ENCODE results near the gene GABRB1.
A peak's percentile ranks its signal among the peaks of the same experiment; 100 is the strongest.
"Not testable (repeated sequence)": the region's sequence is repeated elsewhere in the genome, so short reads cannot be mapped to it uniquely, and the experiment has no call there.

GABRB1 gene

DNA sequence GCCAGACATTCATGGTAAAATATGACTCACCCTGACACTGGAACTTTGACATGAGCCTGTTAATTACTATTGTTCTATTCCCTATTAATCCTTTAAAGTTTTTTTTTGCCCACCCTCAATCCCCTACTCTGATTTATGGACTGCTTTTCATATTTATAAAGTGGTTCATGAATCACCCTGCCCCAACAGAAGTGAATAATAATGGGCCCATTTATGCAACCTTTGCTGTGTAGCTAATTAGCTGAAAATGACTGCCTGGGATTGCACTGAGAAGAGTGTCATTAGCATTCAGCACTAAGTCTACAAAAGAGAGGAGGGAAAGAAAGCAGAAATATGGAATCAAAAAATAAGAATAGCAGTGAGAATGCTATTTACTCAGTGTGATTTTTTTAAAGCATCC, 277.8 kb downstream of the GABRB1 start:
- DNase-seq (ENCODE audit: low spot score) = peak; percentile 12

GRCh38 chr4:47312170-47312569, 280.8 kb downstream of the GABRB1 start:
- DNase-seq (ENCODE audit: low spot score) = no peak

DNA sequence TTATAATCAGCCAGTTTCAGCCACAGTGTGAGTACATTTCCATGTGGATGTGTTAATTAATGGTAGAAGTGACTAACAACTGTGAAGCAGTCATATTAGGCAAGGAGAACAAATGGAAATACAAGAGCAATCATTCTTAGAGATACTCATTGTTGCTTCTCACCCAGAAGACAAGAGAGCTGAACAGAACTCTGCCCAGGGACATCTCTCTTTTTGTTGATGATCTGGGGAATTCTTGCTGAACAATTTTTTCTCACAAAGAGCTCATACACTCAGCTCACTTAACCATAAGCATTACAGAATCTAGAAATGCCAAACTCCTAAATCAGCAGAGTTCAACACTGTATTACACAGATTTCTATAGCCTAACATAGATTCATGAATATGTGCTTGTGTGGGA, 282.0 kb downstream of the GABRB1 start:
- DNase-seq (ENCODE audit: low spot score) = no peak

DNA sequence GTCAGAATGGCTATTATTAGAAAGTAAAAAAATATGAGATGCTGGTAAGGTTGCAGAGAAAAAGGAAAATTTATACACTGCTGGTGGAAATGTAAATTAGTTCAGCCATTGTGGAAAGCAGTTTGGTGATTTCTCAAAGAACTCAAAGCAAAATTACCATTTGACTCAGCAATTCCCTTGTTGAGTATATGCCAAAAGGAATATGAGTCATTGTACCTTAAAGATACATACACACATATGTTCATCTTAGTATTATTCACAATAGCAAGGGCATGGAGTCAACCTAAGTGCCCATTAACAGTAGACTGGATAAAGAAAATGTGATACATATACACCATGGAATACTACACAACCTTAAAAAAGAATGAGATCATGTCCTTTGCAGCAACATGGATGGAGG, 284.0 kb downstream of the GABRB1 start:
- DNase-seq (ENCODE audit: low spot score) = no peak

DNA sequence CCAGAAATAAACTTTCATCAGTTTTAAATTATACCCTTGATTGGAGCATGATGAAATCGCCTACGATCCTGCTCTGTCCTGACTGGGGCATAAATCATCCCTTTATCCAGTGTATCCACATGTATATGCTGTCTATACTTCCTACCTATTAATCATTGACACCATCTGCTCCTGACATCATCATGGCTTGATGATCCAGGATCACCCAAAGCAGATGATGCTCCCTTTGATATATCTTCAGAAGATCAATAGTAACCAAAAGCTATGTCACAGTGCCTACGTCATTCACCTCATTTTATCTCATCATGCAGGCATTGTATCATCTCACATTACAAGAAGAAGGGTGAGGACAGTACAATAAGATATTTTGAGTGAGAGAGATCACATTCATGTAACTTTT, 294.7 kb downstream of the GABRB1 start:
- DNase-seq (ENCODE audit: low spot score) = no peak

DNA sequence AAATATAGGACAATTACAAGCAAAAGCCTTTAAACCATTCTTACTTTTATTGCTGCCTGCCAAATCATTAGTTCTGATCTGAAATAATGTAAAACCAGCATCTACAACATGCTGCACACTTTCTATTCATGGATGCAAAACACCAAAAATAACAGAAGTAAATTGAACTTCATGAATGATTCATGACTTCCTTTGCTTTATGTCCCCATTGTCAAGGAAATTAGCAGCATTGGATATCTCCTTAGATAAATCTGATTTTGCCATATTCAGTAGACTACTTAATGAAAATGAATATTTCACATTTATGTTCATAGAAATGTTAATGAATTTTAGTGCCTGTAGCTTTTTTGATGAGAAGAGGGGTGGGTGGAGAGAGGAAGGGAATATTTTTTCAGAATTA, 299.5 kb downstream of the GABRB1 start:
- no peak for DNase-seq (ENCODE audit: low spot score)

DNA sequence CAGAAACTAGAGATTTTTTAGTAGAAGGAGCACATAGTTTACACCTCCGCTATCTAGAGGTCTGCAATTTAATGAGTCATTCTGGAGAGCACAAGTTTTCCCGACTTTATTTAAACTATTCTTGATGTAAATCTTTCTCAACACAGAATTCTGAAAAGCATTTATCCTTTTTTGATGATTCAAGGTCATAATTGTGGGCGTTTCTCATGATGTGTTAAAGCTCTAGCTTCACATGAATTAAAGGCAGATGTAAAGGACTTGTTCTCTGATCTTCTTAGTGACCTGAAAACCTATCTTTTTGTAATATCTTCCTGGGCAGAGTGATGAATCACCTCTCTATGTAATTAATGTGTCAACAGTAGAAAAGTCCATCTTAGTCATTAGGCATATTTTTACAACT, 303.3 kb downstream of the GABRB1 start:
- no peak for DNase-seq (ENCODE audit: low spot score)

DNA sequence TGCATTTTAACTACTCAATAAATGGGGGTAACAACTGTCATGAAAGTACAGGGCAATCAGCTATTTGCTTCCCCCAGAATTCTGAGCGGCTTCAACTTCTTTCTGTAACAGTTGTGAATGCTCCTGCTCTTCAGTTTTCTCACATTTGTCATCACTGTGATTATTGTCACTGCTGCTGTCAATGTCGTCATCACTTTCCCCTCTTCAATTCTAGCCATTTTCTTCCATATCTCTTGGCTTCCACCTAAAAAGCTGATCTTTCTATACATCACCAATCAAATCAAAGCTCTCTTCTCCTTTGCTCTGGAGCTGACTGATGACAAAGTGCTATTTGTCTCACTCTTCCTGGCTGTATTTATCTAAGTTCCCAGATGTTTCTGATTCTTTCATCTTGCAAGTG, 306.5 kb downstream of the GABRB1 start:
- no peak for DNase-seq (ENCODE audit: low spot score)

DNA sequence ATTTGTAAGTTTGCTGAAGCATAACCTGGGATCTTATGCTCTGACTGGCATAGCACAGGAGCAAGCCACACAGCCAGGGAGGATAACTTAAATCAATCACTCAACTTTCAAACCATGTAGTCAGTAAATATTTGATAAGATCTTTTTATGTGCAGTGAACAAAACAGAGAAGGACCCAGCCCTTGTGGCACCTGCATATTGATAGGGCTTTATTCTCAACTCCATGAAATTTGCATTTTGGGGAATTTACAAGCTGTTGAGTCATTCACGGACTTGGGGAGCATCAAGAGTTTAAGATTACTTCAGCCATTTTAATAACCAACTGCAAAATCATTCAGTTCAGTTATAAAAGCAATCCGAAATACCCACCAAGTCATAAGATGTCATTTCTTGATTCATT, 309.5 kb downstream of the GABRB1 start:
- DNase-seq (ENCODE audit: low spot score) = no peak

GRCh38 chr4:47342796-47343195, 311.4 kb downstream of the GABRB1 start:
- no peak for DNase-seq (ENCODE audit: low spot score)

DNA sequence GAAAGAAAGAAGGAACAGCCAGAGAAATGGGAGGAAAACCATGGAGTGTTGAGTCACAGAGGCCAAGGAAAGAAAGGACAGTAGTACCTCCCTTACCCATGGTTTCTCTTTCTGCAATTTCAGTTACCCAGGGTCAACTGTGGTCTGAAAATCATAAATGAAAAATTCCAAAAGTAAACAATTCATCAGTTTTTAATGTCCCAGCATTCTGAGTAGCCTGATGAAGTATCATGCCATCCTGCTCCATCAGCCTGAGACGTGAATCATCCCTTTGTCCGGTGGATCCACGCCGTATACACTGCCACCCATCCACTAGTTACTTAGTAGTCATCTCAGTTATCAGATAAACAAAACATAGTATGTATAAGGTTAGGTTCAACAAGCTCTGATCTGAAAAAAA, 318.0 kb downstream of the GABRB1 start:
- no peak for DNase-seq (ENCODE audit: low spot score)

GRCh38 chr4:47355568-47355967, 324.2 kb downstream of the GABRB1 start:
- no peak for DNase-seq (ENCODE audit: low spot score)

DNA sequence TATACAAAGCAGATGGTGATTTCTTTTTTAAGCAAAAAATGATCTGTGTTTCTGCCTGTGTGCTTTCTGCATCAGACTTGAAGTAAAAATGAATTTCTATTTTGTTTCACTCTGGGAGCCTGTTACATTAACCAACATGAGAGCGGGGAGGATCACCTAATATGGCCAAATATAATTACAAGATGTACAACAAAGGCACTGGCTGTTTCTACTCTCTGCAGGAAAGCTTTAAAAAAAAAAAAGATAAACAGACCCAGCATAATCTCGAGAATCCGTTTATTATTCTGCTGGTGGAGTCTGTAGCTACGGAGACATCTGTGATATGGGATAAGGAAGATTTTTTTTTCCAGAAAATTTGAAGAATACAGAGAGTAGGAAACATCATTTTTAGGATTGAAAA, 328.5 kb downstream of the GABRB1 start:
- DNase-seq (ENCODE audit: low spot score) = no peak

GRCh38 chr4:47367761-47368160, 336.4 kb downstream of the GABRB1 start:
- DNase-seq (ENCODE audit: low spot score) = no peak

DNA sequence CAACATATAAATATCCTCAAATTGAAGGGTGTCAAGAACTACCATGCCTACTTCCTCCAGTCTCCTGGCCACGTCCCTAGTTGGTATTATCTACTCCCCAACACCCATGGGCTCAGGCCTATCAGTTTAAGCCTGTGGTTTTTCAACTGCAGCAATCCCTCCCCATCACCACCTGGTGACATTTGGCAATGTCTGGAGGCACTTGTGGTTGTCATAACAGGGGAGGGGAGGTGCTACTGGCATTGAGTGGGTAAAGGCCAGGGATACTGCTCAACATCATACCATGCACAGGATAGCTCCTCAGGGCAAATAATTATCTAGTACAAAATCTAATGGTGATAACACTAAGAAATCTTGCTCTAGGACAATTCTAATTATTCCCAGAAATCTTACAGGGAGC, 336.8 kb downstream of the GABRB1 start:
- DNase-seq (ENCODE audit: low spot score) = no peak

- no peak for DNase-seq (ENCODE audit: low spot score)
Measured at GRCh38 chr4:47372561-47372960, 341.2 kb downstream of the GABRB1 start.

DNA sequence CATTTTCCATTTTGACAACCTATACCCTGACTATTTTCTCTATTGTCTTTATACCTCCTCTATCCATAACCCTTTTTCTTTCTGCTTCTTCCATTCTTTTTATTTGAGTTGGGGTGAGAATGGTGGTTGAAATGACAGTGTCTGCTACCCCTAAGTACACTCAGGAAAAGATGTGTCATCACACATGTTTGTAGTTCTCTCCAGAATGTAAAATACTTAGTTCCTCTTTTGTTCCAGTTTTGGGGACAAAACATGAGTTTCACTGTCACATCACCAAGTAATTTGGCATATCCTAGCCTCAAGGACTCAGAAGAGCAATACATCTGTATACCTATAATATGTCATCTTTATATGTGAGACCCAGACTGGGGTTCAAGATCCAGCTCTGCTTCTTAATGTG, 341.8 kb downstream of the GABRB1 start:
- DNase-seq (ENCODE audit: low spot score) = no peak

GRCh38 chr4:47373709-47374108, 342.3 kb downstream of the GABRB1 start:
- DNase-seq (ENCODE audit: low spot score) = no peak

DNA sequence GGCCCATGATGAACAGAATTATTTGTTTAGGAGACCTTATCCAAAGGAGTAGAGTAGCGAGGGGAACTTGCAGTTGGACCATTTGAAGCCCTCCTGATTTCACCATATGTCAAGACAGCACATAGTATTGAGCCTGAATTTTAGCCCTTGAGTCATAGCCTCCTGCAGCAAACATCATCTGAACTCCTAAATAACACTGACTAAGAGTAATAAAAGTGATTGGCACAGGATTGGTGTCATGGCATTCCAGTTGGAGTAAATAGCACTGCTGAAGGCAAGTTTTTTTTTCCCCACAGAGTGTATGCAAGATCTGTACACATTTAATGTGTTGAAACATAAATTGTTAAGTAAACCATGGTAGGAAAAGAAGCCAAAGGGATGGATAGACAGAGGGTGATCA, 343.1 kb downstream of the GABRB1 start:
- DNase-seq (ENCODE audit: low spot score) = no peak

DNA sequence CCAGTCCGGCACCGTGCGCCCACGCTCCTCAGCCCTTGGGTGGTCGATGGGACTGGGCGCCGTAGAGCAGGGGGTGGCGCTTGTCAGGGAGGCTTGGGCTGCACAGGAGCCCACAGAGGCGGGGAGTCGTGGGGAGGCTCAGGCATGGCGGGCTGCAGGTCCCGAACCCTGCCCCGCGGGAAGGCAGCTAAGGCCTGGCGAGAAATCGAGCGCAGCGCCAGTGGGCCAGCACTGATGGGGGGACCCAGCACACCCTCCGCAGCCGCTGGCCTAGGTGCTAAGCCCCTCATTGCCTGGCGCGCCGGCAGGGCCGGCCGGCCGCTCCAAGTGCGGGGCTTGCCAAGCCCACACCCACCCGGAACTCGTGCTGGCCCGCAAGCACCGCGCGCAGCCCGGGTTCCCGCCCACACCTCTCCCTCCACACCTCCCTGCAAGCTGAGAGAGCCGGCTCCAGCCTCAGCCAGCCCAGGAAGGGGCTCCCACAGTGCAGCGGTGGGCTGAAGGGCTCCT, 346.7 kb downstream of the GABRB1 start:
- not testable (repeated sequence) for DNase-seq (ENCODE audit: low spot score)

- no peak for DNase-seq (ENCODE audit: low spot score)
Measured at GRCh38 chr4:47381172-47381571, 349.8 kb downstream of the GABRB1 start.

DNA sequence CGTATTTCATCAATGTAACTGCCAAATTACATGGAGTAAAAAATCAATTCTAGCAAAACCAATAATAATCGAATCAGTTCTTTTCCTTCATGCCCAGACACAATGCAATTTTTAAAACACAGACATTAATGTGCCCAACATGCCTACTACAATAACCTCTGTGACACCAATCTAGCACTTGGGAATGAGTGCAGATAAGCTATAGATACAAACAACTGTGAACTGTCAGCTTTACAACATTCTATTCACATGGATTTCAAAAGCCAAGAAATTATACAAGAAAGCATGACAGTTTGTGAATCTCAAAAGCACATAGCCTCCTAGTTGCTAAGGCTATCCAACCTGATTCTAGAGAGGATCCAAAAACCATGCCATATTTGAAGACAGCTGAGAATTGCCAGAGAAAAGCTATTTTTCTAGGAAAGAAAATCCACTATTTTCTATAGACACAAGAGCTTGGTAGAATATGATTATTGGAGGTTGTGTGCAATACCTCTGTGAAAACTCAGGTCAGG, 351.5 kb downstream of the GABRB1 start:
- no peak for DNase-seq (ENCODE audit: low spot score)

- peak; percentile 47 for DNase-seq (ENCODE audit: low spot score)
Measured at GRCh38 chr4:47383829-47384427, 352.6 kb downstream of the GABRB1 start.

GRCh38 chr4:47386146-47386545, 354.8 kb downstream of the GABRB1 start:
- DNase-seq (ENCODE audit: low spot score) = no peak
